Renal cortex interstitium (tissue), 11 donors: ENCODE data around the gene CUEDC2. TPM values are rescaled to one million over a fixed set of nuclear protein-coding genes. Genes with fewer than 3 reads are reported as not detected.

Experiments used
- DNase-seq, 11 donors: peaks; one replicate each; pipeline ENCODE4 v3.0.0-alpha.2; 2013; ENCODE audit warnings: low read depth in 9 of 11, low spot score in 4 of 11; ENCODE audit errors: extremely low read depth in 1 of 11
- polyA plus RNA-seq, 3 donors: library from polyadenylated mRNA; unstranded; fragments of 120-200 nt; gene quantifications; one replicate each; pipeline ENCODE4 v1.2.1, GENCODE V29; 2013; ENCODE audit not compliant: insufficient read length in 3 of 3

Gene CUEDC2
- polyA plus RNA-seq, 3 donors, result 76.8 to 92.1 (median 87.1) TPM

DNA sequence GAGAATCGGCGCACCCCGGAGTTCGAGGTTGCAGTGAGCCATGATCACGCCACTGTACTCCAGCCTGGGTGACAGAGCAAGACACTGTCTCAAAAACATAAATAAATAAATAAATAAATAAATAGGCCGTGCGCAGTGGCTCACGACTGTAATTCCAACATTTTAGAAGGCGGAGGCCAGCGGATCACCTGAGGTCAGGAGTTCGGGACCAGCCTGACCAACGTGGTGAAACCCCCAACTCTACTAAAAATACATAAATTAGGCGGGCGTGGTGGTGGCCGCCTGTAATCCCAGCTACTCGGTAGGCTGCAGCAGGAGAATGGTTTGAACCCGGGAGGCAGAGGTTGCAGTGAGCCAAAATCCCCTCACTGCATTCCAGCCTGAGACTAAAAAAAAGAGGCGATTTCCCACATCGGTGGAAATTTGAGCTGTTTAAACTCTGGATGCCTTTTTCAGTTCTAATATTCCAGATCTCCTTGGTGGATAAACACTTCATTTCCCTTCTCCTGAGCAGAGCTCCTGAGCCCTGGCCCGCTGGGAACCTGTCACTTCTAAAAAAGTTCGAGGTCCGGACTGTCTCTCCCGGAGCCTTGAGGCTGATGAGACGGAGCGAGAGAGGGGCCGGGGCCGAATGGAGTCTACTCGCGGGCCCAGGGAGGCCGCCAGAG, 38.8 kb downstream of the CUEDC2 start:
- peak in 1 of 11 donors; percentile 19 for DNase-seq

GRCh38 chr10:102392306-102392705, 40.1 kb downstream of the CUEDC2 start:
- no peak for DNase-seq

- no peak for DNase-seq
These were observed 42.5 kb downstream of the CUEDC2 start for GRCh38 chr10:102389894-102390293.

- DNase-seq, result no peak
These were observed 47.6 kb downstream of the CUEDC2 start for GRCh38 chr10:102384606-102385429.

GRCh38 chr10:102384053-102384452, 48.3 kb downstream of the CUEDC2 start:
- no peak for DNase-seq

- DNase-seq, result no peak
These were observed 49.5 kb downstream of the CUEDC2 start for GRCh38 chr10:102382871-102383270.

DNA sequence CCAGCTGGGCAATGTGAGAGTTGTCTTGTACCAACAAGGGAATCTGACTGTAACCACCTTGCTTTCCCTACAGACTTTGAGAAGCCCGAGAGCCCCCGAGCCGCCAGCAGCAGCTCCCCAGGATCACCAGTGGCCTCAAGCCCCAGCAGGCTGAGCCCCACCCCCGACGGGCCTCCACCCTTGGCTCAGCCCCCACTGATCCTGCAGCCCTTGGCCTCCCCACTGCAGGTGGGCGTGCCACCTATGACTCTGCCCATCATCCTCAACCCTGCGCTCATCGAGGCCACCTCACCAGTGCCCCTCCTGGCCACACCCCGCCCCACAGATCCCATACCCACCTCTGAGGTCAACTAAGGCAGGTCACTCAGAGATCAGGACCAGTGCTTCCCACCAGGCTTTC, 50.4 kb downstream of the CUEDC2 start:
- DNase-seq, result no peak

DNA sequence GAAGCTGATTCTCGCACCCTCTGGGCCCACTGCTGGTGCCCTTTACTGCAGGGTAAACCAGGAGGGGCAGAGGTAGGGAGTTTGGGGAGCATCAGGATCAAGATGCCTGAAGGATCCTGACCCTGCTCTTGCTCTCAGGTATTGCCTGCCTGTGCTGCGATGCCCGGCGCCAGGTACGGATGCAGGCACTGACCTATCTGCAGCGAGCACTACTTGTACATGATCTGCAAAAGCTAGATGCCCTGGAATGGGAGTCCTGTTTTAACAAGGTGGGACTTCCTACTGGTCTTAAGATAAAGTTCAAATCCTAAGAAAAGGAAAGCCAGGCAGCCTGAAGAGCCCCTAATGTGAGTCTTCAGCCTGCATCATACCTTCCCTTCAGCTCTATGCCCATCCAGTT, 53.0 kb downstream of the CUEDC2 start:
- DNase-seq, result no peak

- DNase-seq, result no peak
These were observed 55.5 kb downstream of the CUEDC2 start for GRCh38 chr10:102376901-102377300.

- DNase-seq, result no peak
These were observed 56.5 kb downstream of the CUEDC2 start for GRCh38 chr10:102375867-102376266.

- no peak for DNase-seq
These were observed 57.1 kb downstream of the CUEDC2 start for GRCh38 chr10:102375250-102375649.

Other genes starting within 250 kb of the CUEDC2 start
- 1 to 10 TPM; 2.2 to 3.1 (median 2.9) TPM for gene ELOVL3, start 206.3 kb downstream of the CUEDC2 start, polyA plus RNA-seq
- gene PITX3, start 191.1 kb downstream of the CUEDC2 start, polyA plus RNA-seq, result 1 to 10 TPM in 2 of 3 donors, under 1 TPM in 1; 0.44 to 1.4 (median 1.2) TPM
- gene GBF1, start 187.0 kb downstream of the CUEDC2 start, polyA plus RNA-seq, result 10 to 100 TPM; 44.2 to 52.3 (median 49.6) TPM
- gene NFKB2, start 36.9 kb downstream of the CUEDC2 start, polyA plus RNA-seq, result 10 to 100 TPM; 15.2 to 23.8 (median 22.9) TPM
- 10 to 100 TPM in 2 of 3 donors, 1 to 10 TPM in 1; 7.4 to 13.1 (median 12.2) TPM for gene PSD, start 13.8 kb downstream of the CUEDC2 start, polyA plus RNA-seq
- 10 to 100 TPM in 2 of 3 donors, 1 to 10 TPM in 1; 4.9 to 12.5 (median 12.0) TPM for gene FBXL15, start 11.7 kb downstream of the CUEDC2 start, polyA plus RNA-seq
- 1 to 10 TPM in 2 of 3 donors, under 1 TPM in 1; 0.78 to 2.3 (median 1.3) TPM for gene C10orf95, start 19.0 kb upstream of the CUEDC2 start, polyA plus RNA-seq
- 10 to 100 TPM; 74.2 to 95.7 (median 81.9) TPM for gene ACTR1A, start 70.1 kb upstream of the CUEDC2 start, polyA plus RNA-seq
- 10 to 100 TPM; 27.3 to 30.3 (median 28.2) TPM for gene SUFU, start 71.4 kb upstream of the CUEDC2 start, polyA plus RNA-seq
- gene TRIM8, start 211.9 kb upstream of the CUEDC2 start, polyA plus RNA-seq, result 100 to 1,000 TPM; 124 to 132 (median 127) TPM